Spinal cord (tissue), 10 donors: ENCODE data around the gene CFAP90. TPM values are rescaled to one million over a fixed set of nuclear protein-coding genes. Genes with fewer than 3 reads are reported as not detected.

Experiments used
- DNase-seq, 6 donors: peaks; one replicate each; pipeline versions ENCODE4 v3.0.0 to v3.0.0-alpha.2; 2013 to 2015; ENCODE audit warnings: low spot score in 6 of 6, low read depth in 4 of 6
- H3K27ac ChIP-seq: one replicate; pipeline ENCODE4 v1.5.1; 2013; ENCODE audit warnings: low read depth, low read length, control low read depth
- H3K27me3 ChIP-seq: one replicate; pipeline ENCODE4 v1.6.1; 2013; ENCODE audit warnings: low read length; ENCODE audit not compliant: control insufficient read depth, insufficient read depth
- H3K36me3 ChIP-seq: one replicate; pipeline ENCODE4 v1.6.1; 2013; ENCODE audit warnings: low read length; ENCODE audit not compliant: control insufficient read depth, insufficient read depth
- H3K4me1 ChIP-seq: one replicate; pipeline ENCODE4 v1.6.1; 2013; ENCODE audit warnings: low read length; ENCODE audit not compliant: control insufficient read depth, insufficient read depth
- H3K4me3 ChIP-seq: one replicate; pipeline ENCODE4 v1.5.1; 2013; ENCODE audit warnings: low read depth, low read length, control low read depth
- H3K9me3 ChIP-seq: one replicate; pipeline ENCODE4 v1.6.1; 2013; ENCODE audit warnings: low read length; ENCODE audit not compliant: control insufficient read depth, insufficient read depth
- WGBS: methylation state at CpG from one replicate; pipeline ENCODE4 v1.1.5; 2013; ENCODE audit warnings: missing lambda C conversion rate; ENCODE audit not compliant: insufficient coverage; 5-methylcytosine and 5-hydroxymethylcytosine counted together
- polyA plus RNA-seq, 2 donors: library from polyadenylated mRNA; unstranded; fragments of 120-200 nt; gene quantifications; one replicate each; pipeline ENCODE4 v1.2.1, GENCODE V29; 2013; ENCODE audit not compliant: insufficient read length in 2 of 2
- total RNA-seq, 2 donors: library from RNA; depleted of rRNA in 1 of 2; stranded (reverse); fragments of 120-200 nt in 1 of 2; fragments of >200 nt in 1 of 2; gene quantifications; one replicate each; pipeline versions ENCODE4 v1.2.3 to v1.2.4, GENCODE V29; 2013 to 2014
- donor health status: healthy.

CFAP90 gene
- total and polyA plus RNA-seq, 4 donors, result 3.6 to 38.4 (median 22.8) TPM

- Histone ChIP-seq H3K4me1 (peaks cover 43% of the 10 kb centered on the region), H3K27me3 (no peaks in the 10 kb centered on the region), H3K9me3 (no peaks in the 10 kb centered on the region), H3K27ac (peak overlapping the region; percentile 87), H3K36me3 (peaks cover 7% of the 10 kb centered on the region), H3K4me3 (no peak overlapping the region)
- WGBS, result no CpG with 5 or more reads among the region's 1 CpG
- no peak for DNase-seq
Measured at GRCh38 chr5:7794823-7795222, 56.1 kb downstream of the CFAP90 start.

- Histone ChIP-seq H3K4me1 (peaks cover 43% of the 10 kb centered on the region), H3K27me3 (no peaks in the 10 kb centered on the region), H3K36me3 (peaks cover 7% of the 10 kb centered on the region), H3K9me3 (no peaks in the 10 kb centered on the region), H3K4me3 (no peak overlapping the region), H3K27ac (peak overlapping the region; percentile 87)
- 6% methylated on average over 3 of the region's 5 CpGs for WGBS
- DNase-seq, result peak in 4 of 6 donors; percentile 50 to 89 (median 75)
Measured at GRCh38 chr5:7794311-7794710, 56.6 kb downstream of the CFAP90 start.

GRCh38 chr5:7793895-7794294, 57.0 kb downstream of the CFAP90 start:
- Histone ChIP-seq H3K4me3 (no peak overlapping the region), H3K27ac (peak overlapping the region; percentile 87), H3K9me3 (no peaks in the 10 kb centered on the region), H3K4me1 (peaks cover 43% of the 10 kb centered on the region), H3K36me3 (peaks cover 7% of the 10 kb centered on the region), H3K27me3 (no peaks in the 10 kb centered on the region)
- whole genome bisulfite sequencing, result 58% methylated on average over 2 of the region's 5 CpGs
- DNase-seq, result peak in 1 of 6 donors; percentile 45

DNA sequence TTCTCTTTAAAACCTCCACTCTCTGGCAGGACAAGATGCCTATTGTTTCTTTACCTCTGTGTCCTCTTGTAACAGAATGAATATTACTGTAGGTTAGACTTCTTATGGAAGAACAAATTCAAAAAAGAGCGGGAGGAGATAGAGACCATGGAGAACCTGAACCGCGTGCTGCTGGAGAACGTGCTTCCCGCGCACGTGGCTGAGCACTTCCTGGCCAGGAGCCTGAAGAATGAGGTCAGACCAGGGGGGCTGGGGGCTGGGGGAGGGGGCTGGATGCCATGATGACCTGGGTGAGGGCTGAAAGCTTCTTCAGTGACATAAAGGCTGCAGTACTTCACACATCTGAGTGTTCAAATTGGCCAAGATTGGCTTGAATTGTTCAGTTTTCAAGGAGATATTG, 61.4 kb downstream of the CFAP90 start:
- no peak overlapping the region for H3K27ac ChIP-seq
- peaks cover 7% of the 10 kb centered on the region for H3K36me3 ChIP-seq
- H3K4me1 ChIP-seq, result peaks cover 22% of the 10 kb centered on the region
- H3K9me3 ChIP-seq, result no peaks in the 10 kb centered on the region
- no peak overlapping the region for H3K4me3 ChIP-seq
- WGBS, result 87% methylated on average over 3 of the region's 7 CpGs
- H3K27me3 ChIP-seq, result no peaks in the 10 kb centered on the region
- DNase-seq, result no peak

GRCh38 chr5:7787770-7788169, 63.2 kb downstream of the CFAP90 start:
- peaks cover 5% of the 10 kb centered on the region for H3K4me1 ChIP-seq
- H3K27me3 ChIP-seq, result no peaks in the 10 kb centered on the region
- no peak overlapping the region for H3K27ac ChIP-seq
- WGBS, result 100% methylated on average over 1 of the region's 3 CpGs
- no peaks in the 10 kb centered on the region for H3K9me3 ChIP-seq
- no peak overlapping the region for H3K4me3 ChIP-seq
- DNase-seq, result no peak
- H3K36me3 ChIP-seq, result peaks cover 1% of the 10 kb centered on the region

DNA sequence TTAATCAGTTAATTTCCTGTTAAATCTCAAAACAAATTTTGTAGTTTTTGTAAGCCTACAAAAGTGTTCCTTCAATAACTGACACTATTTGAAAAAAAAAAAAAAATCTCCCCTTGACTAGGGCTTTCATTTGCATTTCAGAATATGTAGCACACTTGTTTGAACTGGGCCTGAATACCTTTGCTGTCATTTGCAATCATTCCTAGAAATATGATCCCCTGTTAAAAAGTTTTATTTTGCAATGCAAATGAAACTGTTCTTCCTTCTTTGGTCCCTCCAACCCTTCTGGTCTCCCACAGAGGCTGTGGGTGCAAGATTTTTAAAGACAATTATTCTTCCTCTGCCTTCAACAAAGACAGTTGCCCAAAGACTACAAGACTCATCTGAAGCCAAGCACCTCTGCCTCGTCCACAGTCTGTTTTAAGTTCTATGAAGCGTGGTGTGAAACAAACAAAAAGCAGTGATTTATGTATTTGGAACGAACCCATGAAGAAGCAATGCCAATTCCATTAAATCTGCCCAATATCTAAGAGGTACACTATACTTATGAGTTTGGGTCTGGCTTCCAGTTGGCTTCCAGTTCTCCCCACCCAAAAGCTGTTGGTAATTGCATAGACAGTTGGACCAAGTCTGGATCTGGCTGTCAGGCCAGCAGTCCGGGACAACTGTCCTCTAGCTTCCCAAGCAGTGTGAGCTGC, 66.1 kb downstream of the CFAP90 start:
- 55% methylated on average over 2 of the region's 4 CpGs for WGBS
- peak in 2 of 6 donors; percentile 52 to 78 for DNase-seq
- no peaks in the 10 kb centered on the region for H3K27me3 ChIP-seq
- H3K4me1 ChIP-seq, result peaks cover 3% of the 10 kb centered on the region
- H3K9me3 ChIP-seq, result no peaks in the 10 kb centered on the region
- H3K4me3 ChIP-seq, result no peak overlapping the region
- H3K27ac ChIP-seq, result peak overlapping the region; percentile 45
- no peaks in the 10 kb centered on the region for H3K36me3 ChIP-seq

- Histone ChIP-seq H3K27ac (no peak overlapping the region), H3K27me3 (no peaks in the 10 kb centered on the region), H3K9me3 (no peaks in the 10 kb centered on the region), H3K4me1 (peaks cover 3% of the 10 kb centered on the region), H3K36me3 (no peaks in the 10 kb centered on the region), H3K4me3 (no peak overlapping the region)
- no peak for DNase-seq
- no CpG with 5 or more reads among the region's 3 CpGs for WGBS
Measured at GRCh38 chr5:7781899-7782298, 69.0 kb downstream of the CFAP90 start.

Other genes with a start within 250 kb of the CFAP90 start
- 10 to 100 TPM; 11.8 to 17.0 TPM for gene FASTKD3, start 17.9 kb upstream of the CFAP90 start, total RNA-seq
- gene FASTKD3, start 17.9 kb upstream of the CFAP90 start, polyA plus RNA-seq, result 10 to 100 TPM; 18.4 to 25.7 TPM
- gene MTRR, start 18.0 kb upstream of the CFAP90 start, total RNA-seq, result 10 to 100 TPM; 30.2 to 37.0 TPM
- 10 to 100 TPM; 36.6 to 37.2 TPM for gene MTRR, start 18.0 kb upstream of the CFAP90 start, polyA plus RNA-seq